Ishikawa (cell line): Measurements from ENCODE around the gene TMCO2.

Experiments
- CEBPB ChIP-seq: IDR thresholded peaks from 2 replicates; pipeline ENCODE4 v1.6.1; 2012
- CREB1 ChIP-seq: IDR thresholded peaks from 2 replicates; pipeline ENCODE4 v1.6.1; 2012; ENCODE audit warnings: low read depth
- EGR1 ChIP-seq: IDR thresholded peaks from 2 replicates; pipeline ENCODE4 v1.6.1; 2012
- EP300 ChIP-seq: IDR thresholded peaks from 2 replicates; pipeline ENCODE4 v1.6.1; 2012; ENCODE audit warnings: borderline replicate concordance
- FOXM1 ChIP-seq: IDR thresholded peaks from 2 replicates; pipeline ENCODE4 v1.6.1; 2012; ENCODE audit warnings: low read depth, borderline replicate concordance
- NFIC ChIP-seq: IDR thresholded peaks from 2 replicates; pipeline ENCODE4 v1.6.1; 2012
- RAD21 ChIP-seq: IDR thresholded peaks from 2 replicates; pipeline ENCODE4 v1.6.1; 2012; ENCODE audit warnings: low read depth
- TAF1 ChIP-seq: IDR thresholded peaks from 2 replicates; pipeline ENCODE4 v1.6.1; 2012; ENCODE audit warnings: low read depth, mild to moderate bottlenecking
- TCF12 ChIP-seq: IDR thresholded peaks from 2 replicates; pipeline ENCODE4 v1.6.1; 2012; ENCODE audit warnings: low read depth
- TEAD4 ChIP-seq: IDR thresholded peaks from 2 replicates; pipeline ENCODE4 v1.6.1; 2012
- YY1 ChIP-seq: IDR thresholded peaks from 2 replicates; pipeline ENCODE4 v1.6.1; 2012; ENCODE audit warnings: low read depth
- ZBTB7A ChIP-seq: IDR thresholded peaks from 2 replicates; pipeline ENCODE4 v1.6.1; 2012; ENCODE audit warnings: low read depth
- TF ChIP-seq, protein P1 (sequence below): IDR thresholded peaks from 2 replicates; pipeline ENCODE4 v1.6.1; 2012
- TF ChIP-seq, protein P2 (sequence below): IDR thresholded peaks from 2 replicates; pipeline ENCODE4 v1.6.1; 2012; ENCODE audit warnings: low read depth, mild to moderate bottlenecking
- TF ChIP-seq, protein P3 (sequence below): IDR thresholded peaks from 2 replicates; pipeline ENCODE4 v1.6.1; 2012

TMCO2 gene

DNA sequence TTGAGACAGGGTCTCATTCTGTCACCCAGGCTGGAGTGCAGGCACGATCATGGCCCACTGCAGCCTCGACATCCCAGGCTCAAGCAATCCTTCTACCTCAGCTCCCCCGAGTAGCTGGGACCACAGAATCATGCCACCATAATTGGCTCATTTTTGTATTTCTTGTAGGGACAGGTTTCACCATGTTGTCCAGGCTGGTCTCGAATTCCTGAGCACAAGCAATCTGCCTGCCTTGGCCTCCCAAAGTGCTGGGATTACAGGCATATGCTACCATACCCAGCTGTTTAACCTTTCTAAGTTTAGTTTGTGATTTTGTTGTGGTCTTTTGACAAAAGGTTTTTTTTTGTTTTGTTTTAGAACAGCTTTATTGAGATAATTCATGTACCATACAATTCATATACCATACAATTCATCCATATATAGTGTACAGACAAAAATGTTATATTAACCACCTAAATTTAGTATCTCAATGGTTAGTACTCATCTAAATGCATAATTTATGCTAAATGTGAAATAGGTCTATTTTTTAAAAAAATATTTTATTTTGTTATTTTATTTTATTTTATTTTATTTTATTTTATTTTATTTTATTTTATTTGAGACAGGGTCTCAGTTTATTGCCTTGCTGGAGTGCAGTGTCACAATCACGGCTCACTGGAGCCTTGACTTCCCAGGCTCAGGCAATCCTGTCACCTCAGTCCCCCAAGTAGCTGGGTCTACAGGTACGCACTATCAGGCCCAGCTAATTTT, 19.2 kb downstream of the TMCO2 start:
- TF ChIP-seq, protein P1, sequence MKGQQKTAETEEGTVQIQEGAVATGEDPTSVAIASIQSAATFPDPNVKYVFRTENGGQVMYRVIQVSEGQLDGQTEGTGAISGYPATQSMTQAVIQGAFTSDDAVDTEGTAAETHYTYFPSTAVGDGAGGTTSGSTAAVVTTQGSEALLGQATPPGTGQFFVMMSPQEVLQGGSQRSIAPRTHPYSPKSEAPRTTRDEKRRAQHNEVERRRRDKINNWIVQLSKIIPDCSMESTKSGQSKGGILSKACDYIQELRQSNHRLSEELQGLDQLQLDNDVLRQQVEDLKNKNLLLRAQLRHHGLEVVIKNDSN, result no peak
- TF ChIP-seq, protein P2, sequence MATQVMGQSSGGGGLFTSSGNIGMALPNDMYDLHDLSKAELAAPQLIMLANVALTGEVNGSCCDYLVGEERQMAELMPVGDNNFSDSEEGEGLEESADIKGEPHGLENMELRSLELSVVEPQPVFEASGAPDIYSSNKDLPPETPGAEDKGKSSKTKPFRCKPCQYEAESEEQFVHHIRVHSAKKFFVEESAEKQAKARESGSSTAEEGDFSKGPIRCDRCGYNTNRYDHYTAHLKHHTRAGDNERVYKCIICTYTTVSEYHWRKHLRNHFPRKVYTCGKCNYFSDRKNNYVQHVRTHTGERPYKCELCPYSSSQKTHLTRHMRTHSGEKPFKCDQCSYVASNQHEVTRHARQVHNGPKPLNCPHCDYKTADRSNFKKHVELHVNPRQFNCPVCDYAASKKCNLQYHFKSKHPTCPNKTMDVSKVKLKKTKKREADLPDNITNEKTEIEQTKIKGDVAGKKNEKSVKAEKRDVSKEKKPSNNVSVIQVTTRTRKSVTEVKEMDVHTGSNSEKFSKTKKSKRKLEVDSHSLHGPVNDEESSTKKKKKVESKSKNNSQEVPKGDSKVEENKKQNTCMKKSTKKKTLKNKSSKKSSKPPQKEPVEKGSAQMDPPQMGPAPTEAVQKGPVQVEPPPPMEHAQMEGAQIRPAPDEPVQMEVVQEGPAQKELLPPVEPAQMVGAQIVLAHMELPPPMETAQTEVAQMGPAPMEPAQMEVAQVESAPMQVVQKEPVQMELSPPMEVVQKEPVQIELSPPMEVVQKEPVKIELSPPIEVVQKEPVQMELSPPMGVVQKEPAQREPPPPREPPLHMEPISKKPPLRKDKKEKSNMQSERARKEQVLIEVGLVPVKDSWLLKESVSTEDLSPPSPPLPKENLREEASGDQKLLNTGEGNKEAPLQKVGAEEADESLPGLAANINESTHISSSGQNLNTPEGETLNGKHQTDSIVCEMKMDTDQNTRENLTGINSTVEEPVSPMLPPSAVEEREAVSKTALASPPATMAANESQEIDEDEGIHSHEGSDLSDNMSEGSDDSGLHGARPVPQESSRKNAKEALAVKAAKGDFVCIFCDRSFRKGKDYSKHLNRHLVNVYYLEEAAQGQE, result no peak
- TF ChIP-seq FOXM1 (no peak), CREB1 (no peak), EP300 (no peak), CEBPB (no peak), TEAD4 (no peak), YY1 (no peak), NFIC (no peak), TCF12 (no peak), RAD21 (no peak), EGR1 (no peak), ZBTB7A (no peak)
- TF ChIP-seq, protein P3, sequence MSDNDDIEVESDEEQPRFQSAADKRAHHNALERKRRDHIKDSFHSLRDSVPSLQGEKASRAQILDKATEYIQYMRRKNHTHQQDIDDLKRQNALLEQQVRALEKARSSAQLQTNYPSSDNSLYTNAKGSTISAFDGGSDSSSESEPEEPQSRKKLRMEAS, result no peak

DNA sequence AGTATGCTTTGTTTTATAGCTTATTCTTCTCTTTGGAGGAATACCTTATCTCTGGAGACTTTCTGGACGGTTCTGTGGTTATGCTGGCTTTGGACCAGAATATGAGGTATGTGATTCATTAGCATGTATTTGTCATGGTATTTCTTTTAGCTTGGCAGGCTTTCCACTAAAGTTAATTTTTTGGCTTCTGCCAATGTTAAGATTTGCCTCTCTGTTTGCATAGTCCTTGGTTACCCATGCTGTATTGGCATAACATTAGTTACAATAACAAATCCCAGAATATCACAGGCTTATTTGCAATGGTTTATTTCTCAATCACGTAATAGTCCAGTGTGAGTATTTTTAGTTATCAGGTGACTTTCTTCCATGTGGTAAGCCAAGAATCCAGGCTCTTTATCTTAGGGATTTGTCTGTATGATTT, 20.0 kb downstream of the TMCO2 start:
- TF ChIP-seq YY1, result no peak
- TF ChIP-seq FOXM1, result no peak
- no peak for TF ChIP-seq RAD21
- no peak for TF ChIP-seq TEAD4
- no peak for TF ChIP-seq CREB1
- TF ChIP-seq TCF12, result no peak
- TF ChIP-seq, protein P3, result no peak
- TF ChIP-seq CEBPB, result no peak
- no peak for TF ChIP-seq TAF1
- no peak for TF ChIP-seq EP300
- TF ChIP-seq NFIC, result no peak
- no peak for TF ChIP-seq ZBTB7A
- TF ChIP-seq, protein P1, result no peak
- TF ChIP-seq, protein P2, result no peak
- TF ChIP-seq EGR1, result no peak

DNA sequence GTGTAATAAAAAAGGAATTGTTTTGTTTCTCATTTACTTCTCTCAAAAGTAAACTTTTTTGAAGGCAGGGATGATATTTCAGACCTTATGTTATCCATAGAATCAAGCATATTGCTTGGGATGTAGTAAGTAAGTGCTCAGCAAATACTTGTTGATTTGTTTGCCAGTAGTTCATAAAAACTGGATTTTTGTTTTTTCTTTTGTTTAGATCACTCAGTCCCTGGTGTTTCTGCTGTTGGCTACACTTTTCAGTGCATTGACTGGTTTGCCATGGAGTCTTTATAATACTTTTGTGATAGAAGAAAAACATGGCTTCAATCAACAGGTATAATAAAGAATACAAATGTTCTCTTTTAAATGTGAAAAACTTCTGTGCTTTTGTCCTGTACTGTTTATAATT, 20.5 kb downstream of the TMCO2 start:
- TF ChIP-seq, protein P1, result no peak
- TF ChIP-seq YY1 (no peak), RAD21 (no peak)

DNA sequence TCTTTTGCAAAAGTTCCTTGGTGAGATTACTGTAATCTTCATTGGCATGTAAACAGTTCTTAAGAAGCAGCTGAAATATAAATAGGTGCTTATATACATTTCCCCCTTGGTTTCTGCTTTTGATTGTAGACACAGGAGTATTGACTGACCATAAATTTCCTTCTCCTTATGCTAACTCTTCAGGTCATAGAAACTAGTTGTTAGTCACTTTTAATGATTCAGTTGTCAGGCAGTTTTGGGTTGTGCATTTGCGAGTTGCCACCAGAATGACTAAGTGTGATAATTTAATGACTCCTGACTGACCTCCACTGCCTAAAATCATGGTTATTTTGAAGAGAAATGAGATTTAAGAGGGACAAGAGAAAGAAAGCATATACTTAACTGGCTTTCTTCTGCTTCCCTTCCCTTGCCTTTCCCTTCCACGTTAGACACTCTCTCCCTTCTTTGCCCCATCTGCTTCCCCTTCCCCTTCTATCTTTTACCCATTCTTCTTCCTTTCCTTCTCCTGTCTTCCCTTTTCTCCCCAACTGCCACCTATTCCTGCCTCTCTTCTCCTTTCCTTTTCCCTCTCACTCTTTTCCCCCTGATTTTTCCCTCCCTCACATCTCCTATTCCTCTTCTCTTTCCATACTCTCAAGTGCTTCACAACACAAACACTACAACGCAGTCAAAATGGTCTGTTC, 22.6 kb downstream of the TMCO2 start:
- TF ChIP-seq CREB1, result no peak
- no peak for TF ChIP-seq CEBPB

DNA sequence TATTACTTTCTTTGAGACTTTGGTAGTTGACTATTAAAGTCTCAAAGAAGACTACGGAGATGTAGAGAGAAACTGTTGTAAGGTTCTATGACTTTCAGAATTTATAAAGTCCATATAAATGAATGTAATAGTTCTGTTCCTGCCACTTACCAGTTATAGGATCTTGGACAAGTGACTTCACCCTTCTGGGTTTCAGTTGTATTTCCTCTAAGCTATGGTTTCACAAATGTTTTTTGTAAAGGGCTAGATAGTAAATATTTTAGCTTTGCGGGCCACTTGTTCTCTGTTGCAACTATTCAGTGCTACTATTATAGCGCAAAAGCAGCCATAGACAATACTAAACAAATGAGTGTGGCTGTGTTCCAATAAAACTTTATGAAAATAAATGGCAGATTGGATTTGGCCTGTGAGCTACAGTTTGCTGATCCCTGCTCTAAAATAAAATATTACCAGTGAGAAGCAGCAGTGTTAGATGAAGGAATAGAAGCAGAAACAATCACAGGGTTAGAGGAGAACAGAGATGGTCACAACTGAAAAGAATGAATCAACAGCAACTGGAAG, 25.0 kb downstream of the TMCO2 start:
- TF ChIP-seq NFIC, result no peak
- TF ChIP-seq, protein P1, result no peak
- no peak for TF ChIP-seq TCF12
- no peak for TF ChIP-seq FOXM1
- TF ChIP-seq TEAD4, result no peak
- TF ChIP-seq ZBTB7A, result no peak
- TF ChIP-seq RAD21, result no peak
- TF ChIP-seq CREB1, result no peak
- TF ChIP-seq EP300, result no peak
- no peak for TF ChIP-seq CEBPB
- TF ChIP-seq TAF1, result no peak
- TF ChIP-seq EGR1, result no peak
- TF ChIP-seq, protein P2, result no peak
- TF ChIP-seq YY1, result no peak
- TF ChIP-seq, protein P3, result no peak
